NCI-H226 (cell line): ENCODE data around the gene FGB.
A peak's percentile ranks its signal among the peaks of the same experiment; 100 is the strongest.
"Not testable (repeated sequence)": the region's sequence is repeated elsewhere in the genome, so short reads cannot be mapped to it uniquely, and the experiment has no call there.

Experiments
- DNase-seq: peaks from one replicate; pipeline ENCODE4 v3.0.0-alpha.2; 2015

FGB gene

DNA sequence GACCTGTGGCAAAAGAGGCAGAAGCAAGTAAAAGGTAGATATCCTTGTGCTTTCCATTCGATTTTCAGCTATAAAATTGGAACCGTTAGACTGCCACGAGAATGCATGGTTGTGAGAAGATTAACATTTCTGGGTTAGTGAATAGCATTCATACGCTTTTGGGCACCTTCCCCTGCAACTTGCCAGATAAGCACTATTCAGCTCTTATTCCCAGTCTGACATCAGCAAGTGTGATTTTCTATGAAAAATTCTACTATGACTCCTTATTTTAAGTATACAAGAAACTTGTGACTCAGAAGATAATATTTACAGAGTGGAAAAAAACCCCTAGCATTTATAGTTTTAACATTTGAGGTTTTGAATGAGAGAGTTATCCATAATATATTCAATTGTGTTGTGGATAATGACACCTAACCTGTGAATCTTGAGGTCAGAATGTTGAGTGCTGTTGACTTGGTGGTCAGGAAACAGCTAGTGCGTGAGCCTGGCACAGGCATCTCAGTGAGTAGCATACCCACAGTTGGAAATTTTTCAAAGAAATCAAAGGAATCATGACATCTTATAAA, 3.9 kb downstream of the FGB start:
- no peak for DNase-seq

DNA sequence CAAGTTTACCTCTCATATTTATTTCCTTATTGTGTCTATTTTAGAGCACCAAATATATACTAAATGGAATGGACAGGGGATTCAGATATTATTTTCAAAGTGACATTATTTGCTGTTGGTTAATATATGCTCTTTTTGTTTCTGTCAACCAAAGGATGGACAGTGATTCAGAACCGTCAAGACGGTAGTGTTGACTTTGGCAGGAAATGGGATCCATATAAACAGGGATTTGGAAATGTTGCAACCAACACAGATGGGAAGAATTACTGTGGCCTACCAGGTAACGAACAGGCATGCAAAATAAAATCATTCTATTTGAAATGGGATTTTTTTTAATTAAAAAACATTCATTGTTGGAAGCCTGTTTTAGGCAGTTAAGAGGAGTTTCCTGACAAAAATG, 6.2 kb downstream of the FGB start:
- DNase-seq = no peak

GRCh38 chr4:154569584-154569983, 6.8 kb downstream of the FGB start:
- no peak for DNase-seq

- no peak for DNase-seq
Observed at GRCh38 chr4:154573190-154573870, 10.5 kb downstream of the FGB start.

DNA sequence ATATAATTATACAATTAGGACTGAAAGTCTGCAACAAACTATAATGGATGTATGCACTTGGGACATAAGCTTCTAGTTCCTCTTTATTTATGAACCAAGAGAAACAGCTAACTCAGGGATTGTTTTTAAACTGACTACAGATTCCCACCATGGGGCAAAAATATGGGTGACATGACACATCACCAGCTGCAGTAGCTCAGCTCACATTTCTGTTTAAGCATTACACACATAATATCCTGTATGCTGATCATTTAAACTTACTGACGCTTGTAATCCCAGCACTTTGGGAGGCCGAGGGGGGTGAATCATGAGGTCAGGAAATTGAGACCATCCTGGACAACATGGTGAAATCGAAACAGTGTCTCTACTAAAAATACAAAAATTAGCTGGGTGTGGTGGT, 11.5 kb downstream of the FGB start:
- no peak for DNase-seq

GRCh38 chr4:154577324-154577723, 14.5 kb downstream of the FGB start:
- DNase-seq = no peak

DNA sequence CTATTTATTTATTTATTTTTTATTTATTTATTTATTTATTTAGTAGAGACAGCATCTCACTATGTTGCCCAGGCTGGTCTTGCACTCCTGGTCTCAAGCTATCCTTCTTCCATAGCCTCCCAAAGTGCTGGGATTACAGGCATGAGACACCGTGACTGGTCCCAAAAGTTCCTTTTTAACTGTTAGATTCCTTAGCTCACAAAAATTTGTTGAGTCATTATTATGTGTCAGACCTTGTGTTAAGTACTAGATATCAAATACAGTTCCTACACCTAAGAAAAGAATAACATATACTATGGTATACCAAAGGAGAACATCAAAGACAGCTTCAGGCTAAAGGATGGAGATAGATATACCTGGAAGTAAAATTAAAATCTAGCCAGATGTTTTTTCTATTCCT, 16.1 kb downstream of the FGB start:
- peak; percentile 9 for DNase-seq

GRCh38 chr4:154579927-154580326, 17.1 kb downstream of the FGB start:
- no peak for DNase-seq

DNA sequence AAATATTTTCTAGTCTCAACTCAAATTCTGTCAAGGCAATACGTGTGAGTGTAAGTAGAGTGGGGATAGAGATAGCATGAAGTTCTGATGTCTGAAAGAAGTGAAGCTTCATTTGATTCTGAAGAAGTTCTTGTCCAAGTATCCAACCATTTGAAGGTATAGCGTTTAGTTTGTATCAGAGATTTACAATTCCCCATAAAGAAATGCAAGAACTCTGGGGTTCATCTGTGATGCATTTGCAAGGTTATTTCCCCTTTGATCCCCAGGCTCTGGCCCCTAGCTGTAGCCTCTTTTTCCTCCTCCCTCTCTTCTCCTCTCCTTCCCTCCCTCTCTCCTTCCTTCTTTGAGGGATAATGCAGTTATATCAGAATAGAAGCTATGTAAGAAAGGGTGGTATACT, 19.9 kb downstream of the FGB start:
- no peak for DNase-seq

- no peak for DNase-seq
Observed at GRCh38 chr4:154583230-154583629, 20.4 kb downstream of the FGB start.

DNA sequence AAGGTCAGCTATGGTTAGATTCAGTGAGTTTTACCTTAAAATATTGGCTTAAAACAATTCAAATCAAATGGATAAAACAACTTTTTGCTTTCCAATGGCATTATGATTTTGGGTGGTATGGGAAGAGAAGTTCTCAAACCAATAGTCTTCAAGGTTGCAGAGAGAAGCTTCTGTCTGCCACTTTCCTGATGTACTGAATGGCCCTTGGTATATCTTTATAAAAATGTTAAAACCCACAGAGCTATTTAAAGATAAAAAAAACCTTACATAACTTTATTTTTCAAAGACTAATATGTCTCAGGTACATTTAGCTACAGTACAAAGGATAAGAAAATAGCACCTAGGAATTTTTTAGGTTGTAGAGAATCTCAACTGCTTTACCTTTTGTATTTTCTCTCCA, 20.9 kb downstream of the FGB start:
- no peak for DNase-seq

GRCh38 chr4:154584259-154584658, 21.4 kb downstream of the FGB start:
- DNase-seq = no peak

DNA sequence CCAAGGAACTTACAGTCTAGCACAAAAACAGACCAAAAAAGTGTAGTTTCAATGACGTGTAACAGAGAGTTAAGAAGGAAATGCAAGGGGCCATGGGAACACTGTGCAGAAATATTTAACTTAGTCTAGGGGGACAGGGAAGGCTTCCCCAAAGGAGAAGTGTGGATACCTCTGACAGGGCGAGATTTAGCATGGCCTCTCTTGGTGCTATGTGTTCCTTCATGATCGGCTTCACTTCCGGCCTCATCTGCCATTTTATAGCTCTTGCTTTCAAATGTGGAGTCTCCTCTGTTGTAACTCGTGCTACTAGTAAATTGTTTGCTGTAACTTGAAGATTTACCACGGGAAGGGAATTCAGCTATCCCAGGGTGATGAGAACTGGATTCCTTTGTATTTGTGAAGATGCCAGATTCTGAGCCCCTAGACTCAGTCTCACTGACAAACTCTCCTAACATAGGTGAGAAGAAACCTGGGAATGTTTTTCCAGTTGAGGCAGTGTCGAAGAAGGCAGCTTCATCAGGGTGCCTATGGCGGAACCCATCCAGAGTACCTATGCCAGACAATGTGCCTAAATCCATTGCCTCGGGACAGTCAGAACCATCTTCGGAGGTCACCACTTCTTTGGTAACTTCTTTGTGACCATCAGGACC, 22.7 kb downstream of the FGB start:
- DNase-seq = no peak

- DNase-seq = no peak
Observed at GRCh38 chr4:154586296-154587033, 23.7 kb downstream of the FGB start.

DNA sequence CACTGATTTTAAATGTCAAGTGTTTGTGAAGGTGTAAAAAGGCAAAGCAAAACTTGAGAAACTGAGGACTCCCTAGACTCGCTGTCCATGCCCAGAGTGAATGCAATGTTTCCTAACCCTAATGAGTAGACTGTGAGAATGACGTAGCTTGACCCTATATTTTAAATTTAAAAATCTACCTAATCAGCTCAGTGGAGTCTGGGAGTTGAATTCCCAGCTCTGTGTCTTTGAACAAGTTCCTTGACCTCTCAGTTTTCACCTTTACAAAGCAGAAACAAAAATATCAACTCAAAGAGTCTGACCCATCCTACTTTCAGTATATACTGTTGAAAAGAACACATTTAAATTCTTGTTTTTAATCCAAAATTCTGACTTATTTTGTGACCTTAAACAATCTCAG, 25.4 kb downstream of the FGB start:
- DNase-seq = no peak

GRCh38 chr4:154589296-154590197, 26.7 kb downstream of the FGB start:
- no peak for DNase-seq

- no peak for DNase-seq
Observed at GRCh38 chr4:154590329-154591006, 27.7 kb downstream of the FGB start, which contains the start of gene FGA. FGA (minus strand) TSS chr4:154590742; CDS start chr4:154590687, 55 bp downstream.

DNA sequence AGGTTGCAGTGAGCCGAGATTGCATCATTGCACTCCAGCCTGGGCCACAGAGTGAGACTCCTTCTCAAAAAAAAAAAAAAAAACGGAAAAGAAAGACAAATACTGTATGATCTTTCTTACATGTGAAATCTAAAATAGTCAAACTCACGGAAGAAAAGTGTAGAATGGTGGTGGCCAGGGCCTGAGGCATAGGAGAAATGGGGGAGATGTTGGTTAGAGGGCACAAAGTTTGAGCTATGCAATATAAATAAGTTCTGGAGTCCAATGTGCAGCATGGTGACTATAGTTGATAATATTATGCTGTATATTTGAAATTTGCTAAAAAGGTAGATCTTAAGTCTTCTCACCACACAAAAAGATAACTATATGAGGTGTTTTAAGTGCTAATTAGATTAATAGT, 29.1 kb downstream of the FGB start:
- DNase-seq = no peak

DNA sequence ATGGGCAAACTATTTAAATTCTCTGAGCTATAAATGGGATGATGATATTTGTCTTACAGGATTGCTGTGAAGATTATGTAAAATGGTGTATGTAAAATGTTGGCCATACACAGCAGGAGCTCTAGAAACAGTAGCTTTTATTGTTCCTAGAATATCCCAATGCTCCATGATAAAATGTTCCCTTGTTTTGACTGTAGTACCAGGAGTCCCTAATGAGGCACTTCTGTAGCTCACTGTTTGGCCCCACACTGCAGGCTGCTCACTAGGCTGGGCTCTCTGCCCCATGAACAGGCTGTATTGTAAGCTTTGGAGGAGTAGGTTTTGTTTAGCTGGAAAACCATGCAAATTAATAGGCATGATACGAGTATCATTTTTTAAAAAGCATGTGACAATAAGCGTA, 31.1 kb downstream of the FGB start:
- DNase-seq = no peak

DNA sequence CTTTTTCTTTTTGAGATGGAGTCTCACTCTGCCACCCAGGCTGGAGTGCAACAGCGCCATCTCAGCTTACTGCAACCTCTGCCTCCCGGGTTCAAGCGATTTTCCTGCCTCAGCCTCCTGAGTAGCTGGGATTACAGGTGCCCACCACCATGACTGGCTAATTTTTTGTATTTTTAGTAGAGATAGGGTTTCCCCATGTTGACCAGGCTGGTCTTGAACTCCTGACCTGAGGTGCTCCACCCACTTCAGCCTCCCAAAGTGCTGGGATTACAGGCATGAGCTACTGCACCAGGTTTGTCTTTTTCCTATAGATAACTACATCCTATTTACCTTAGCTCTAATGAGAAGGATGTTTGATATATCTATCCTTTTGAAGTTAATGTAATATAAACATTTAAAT, 31.5 kb downstream of the FGB start:
- not testable (repeated sequence) for DNase-seq

DNA sequence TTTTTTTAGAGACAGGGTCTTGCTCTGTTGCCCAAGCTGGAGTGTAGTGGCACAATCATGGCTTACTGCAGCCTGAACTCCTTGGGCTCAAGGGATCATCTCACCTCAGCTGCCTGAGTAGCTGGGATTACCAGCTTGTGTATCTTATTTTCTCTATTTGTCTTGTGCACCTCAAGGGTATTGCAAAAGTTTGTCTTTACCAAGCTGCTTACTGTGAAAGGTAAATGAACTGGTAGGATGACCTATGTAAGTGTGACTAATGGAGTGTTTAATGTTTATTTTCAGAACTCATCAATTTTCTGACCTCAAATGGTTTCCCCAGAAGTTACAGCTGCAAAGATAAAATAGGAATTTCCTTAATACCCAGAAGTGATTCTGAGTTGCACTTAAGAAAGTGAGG, 33.0 kb downstream of the FGB start:
- peak; percentile 37 for DNase-seq

GRCh38 chr4:154597281-154597680, 34.5 kb downstream of the FGB start:
- DNase-seq = not testable (repeated sequence)
